Karpas-422 (cell line): ENCODE results near the gene SLC35F6. TPM values are rescaled to one million over a fixed set of nuclear protein-coding genes. Genes with fewer than 3 reads are reported as not detected.

Source experiments
- DNase-seq: peaks from one replicate; pipeline ENCODE4 v3.0.0-alpha.2; 2015
- H2AFZ ChIP-seq: fragments of 200-600 bp; sonication (generic); 2 replicates; pipeline ENCODE4 v1.6.1; 2014; ENCODE audit warnings: antibody characterized with exemption, low read length, mixed read lengths
- H3K27ac ChIP-seq: fragments of 200-600 bp; sonication (generic); 2 replicates; pipeline ENCODE4 v1.5.1; 2014; ENCODE audit warnings: mild to moderate bottlenecking, low read length, moderate library complexity
- H3K27me3 ChIP-seq: fragments of 200-600 bp; sonication (generic); 2 replicates; pipeline ENCODE4 v1.6.1; 2014; ENCODE audit warnings: low read length, mixed read lengths
- H3K36me3 ChIP-seq: fragments of 200-600 bp; sonication (generic); 2 replicates; pipeline ENCODE4 v1.6.1; 2014; ENCODE audit warnings: low read length, mixed read lengths; ENCODE audit not compliant: insufficient read depth
- H3K4me1 ChIP-seq: fragments of 200-600 bp; sonication (generic); 2 replicates; pipeline ENCODE4 v1.6.1; 2014; ENCODE audit warnings: mild to moderate bottlenecking, low read length, mixed read lengths
- H3K4me2 ChIP-seq: fragments of 200-600 bp; sonication (generic); 2 replicates; pipeline ENCODE4 v1.6.1; 2014; ENCODE audit warnings: low read length, low read depth, mild to moderate bottlenecking; ENCODE audit not compliant: poor library complexity, severe bottlenecking
- H3K4me3 ChIP-seq: fragments of 200-600 bp; sonication (generic); 2 replicates; pipeline ENCODE4 v1.5.1; 2014; ENCODE audit warnings: mild to moderate bottlenecking, antibody characterized with exemption, low read length, mixed read lengths
- H3K79me2 ChIP-seq: fragments of 200-600 bp; sonication (generic); 2 replicates; pipeline ENCODE4 v1.6.1; 2014; ENCODE audit warnings: mild to moderate bottlenecking, low read length, mixed read lengths
- H3K9ac ChIP-seq: fragments of 200-600 bp; sonication (generic); 2 replicates; pipeline ENCODE4 v1.6.0; 2014; ENCODE audit warnings: low read length
- H3K9me2 ChIP-seq: fragments of 200-600 bp; sonication (generic), shearing (Covaris generic); replicated peaks from 2 replicates; pipeline ENCODE4 v1.6.0; 2014; ENCODE audit warnings: mild to moderate bottlenecking, low read length, moderate library complexity; ENCODE audit not compliant: insufficient read depth
- H3K9me3 ChIP-seq: fragments of 300-700, 200-600 bp; sonication (generic); 2 replicates; pipeline ENCODE4 v1.6.1; 2014; ENCODE audit warnings: low read length, mixed read lengths
- H4K20me1 ChIP-seq: fragments of 200-600 bp; sonication (generic); 2 replicates; pipeline ENCODE4 v1.6.1; 2014; ENCODE audit warnings: mild to moderate bottlenecking, antibody characterized with exemption, low read length, low read depth; ENCODE audit not compliant: insufficient read depth
- total RNA-seq: library from RNA; depleted of rRNA; stranded (reverse); fragments of >200 nt; shearing (Covaris generic); gene quantifications from 2 replicates; pipeline ENCODE4 v1.2.3, GENCODE V29; 2014; ENCODE audit warnings: low replicate concordance

Gene SLC35F6
- total RNA-seq, 1 experiment from 2014 or later: 13.8 TPM

GRCh38 chr2:26727641-26728561, 36.2 kb upstream of the SLC35F6 start:
- no peak overlapping the region for H3K9ac ChIP-seq
- H3K4me3 ChIP-seq: no peak overlapping the region
- H3K79me2 ChIP-seq: no peaks in the 10 kb centered on the region
- no peaks in the 10 kb centered on the region for H4K20me1 ChIP-seq
- no peaks in the 10 kb centered on the region for H3K27me3 ChIP-seq
- H3K9me2 ChIP-seq: no peaks in the 10 kb centered on the region
- no peak overlapping the region for H2AFZ ChIP-seq
- no peaks in the 10 kb centered on the region for H3K9me3 ChIP-seq
- no peaks in the 10 kb centered on the region for H3K36me3 ChIP-seq
- no peak overlapping the region for H3K27ac ChIP-seq
- no peaks in the 10 kb centered on the region for H3K4me1 ChIP-seq
- DNase-seq: no peak
- H3K4me2 ChIP-seq: no peak overlapping the region

GRCh38 chr2:26729311-26729710, 34.8 kb upstream of the SLC35F6 start:
- no peak overlapping the region for H3K4me3 ChIP-seq
- no peaks in the 10 kb centered on the region for H3K4me1 ChIP-seq
- no peak overlapping the region for H2AFZ ChIP-seq
- H3K27me3 ChIP-seq: no peaks in the 10 kb centered on the region
- DNase-seq: no peak
- H3K9me3 ChIP-seq: no peaks in the 10 kb centered on the region
- no peak overlapping the region for H3K9ac ChIP-seq
- no peaks in the 10 kb centered on the region for H3K36me3 ChIP-seq
- H3K4me2 ChIP-seq: no peak overlapping the region
- H4K20me1 ChIP-seq: no peaks in the 10 kb centered on the region
- H3K79me2 ChIP-seq: no peaks in the 10 kb centered on the region
- no peaks in the 10 kb centered on the region for H3K9me2 ChIP-seq
- H3K27ac ChIP-seq: no peak overlapping the region

GRCh38 chr2:26730549-26731344, 33.3 kb upstream of the SLC35F6 start:
- Histone ChIP-seq H3K4me2 (no peak overlapping the region), H3K4me1 (no peaks in the 10 kb centered on the region), H3K79me2 (no peaks in the 10 kb centered on the region), H3K4me3 (no peak overlapping the region), H2AFZ (no peak overlapping the region), H3K9me3 (no peaks in the 10 kb centered on the region), H3K27me3 (no peaks in the 10 kb centered on the region), H3K9ac (no peak overlapping the region), H3K9me2 (no peaks in the 10 kb centered on the region), H3K36me3 (no peaks in the 10 kb centered on the region), H3K27ac (no peak overlapping the region), H4K20me1 (no peaks in the 10 kb centered on the region)
- DNase-seq: no peak

- Histone ChIP-seq H3K9ac (no peak overlapping the region), H3K4me1 (no peaks in the 10 kb centered on the region), H3K4me2 (no peak overlapping the region), H2AFZ (no peak overlapping the region), H3K27me3 (no peaks in the 10 kb centered on the region), H3K4me3 (no peak overlapping the region), H3K9me3 (no peaks in the 10 kb centered on the region), H3K27ac (no peak overlapping the region), H3K36me3 (no peaks in the 10 kb centered on the region), H4K20me1 (no peaks in the 10 kb centered on the region), H3K9me2 (no peaks in the 10 kb centered on the region), H3K79me2 (no peaks in the 10 kb centered on the region)
- no peak for DNase-seq
Measured at GRCh38 chr2:26731714-26732113, 32.4 kb upstream of the SLC35F6 start.

GRCh38 chr2:26732446-26732845, 31.6 kb upstream of the SLC35F6 start:
- Histone ChIP-seq H3K27ac (no peak overlapping the region), H3K4me3 (no peak overlapping the region), H3K4me2 (no peak overlapping the region), H3K27me3 (no peaks in the 10 kb centered on the region), H3K9ac (no peak overlapping the region), H3K9me3 (no peaks in the 10 kb centered on the region), H2AFZ (no peak overlapping the region), H3K36me3 (no peaks in the 10 kb centered on the region), H4K20me1 (no peaks in the 10 kb centered on the region), H3K9me2 (no peaks in the 10 kb centered on the region), H3K79me2 (no peaks in the 10 kb centered on the region), H3K4me1 (no peaks in the 10 kb centered on the region)
- no peak for DNase-seq

- Histone ChIP-seq H3K4me1 (no peaks in the 10 kb centered on the region), H3K9me2 (no peaks in the 10 kb centered on the region), H3K27ac (no peak overlapping the region), H3K9me3 (no peaks in the 10 kb centered on the region), H3K27me3 (no peaks in the 10 kb centered on the region), H4K20me1 (no peaks in the 10 kb centered on the region), H2AFZ (no peak overlapping the region), H3K79me2 (no peaks in the 10 kb centered on the region), H3K4me2 (no peak overlapping the region), H3K36me3 (no peaks in the 10 kb centered on the region), H3K4me3 (no peak overlapping the region), H3K9ac (no peak overlapping the region)
- DNase-seq: no peak
Measured at GRCh38 chr2:26733413-26733812, 30.7 kb upstream of the SLC35F6 start.

- Histone ChIP-seq H3K9me3 (no peaks in the 10 kb centered on the region), H3K9me2 (no peaks in the 10 kb centered on the region), H3K4me2 (no peak overlapping the region), H3K36me3 (no peaks in the 10 kb centered on the region), H3K4me1 (no peaks in the 10 kb centered on the region), H2AFZ (no peak overlapping the region), H4K20me1 (no peaks in the 10 kb centered on the region), H3K27ac (no peak overlapping the region), H3K79me2 (no peaks in the 10 kb centered on the region), H3K9ac (no peak overlapping the region), H3K4me3 (no peak overlapping the region), H3K27me3 (no peaks in the 10 kb centered on the region)
- DNase-seq: no peak
Measured at GRCh38 chr2:26735097-26735496, 29.0 kb upstream of the SLC35F6 start.

GRCh38 chr2:26735883-26736588, 28.0 kb upstream of the SLC35F6 start:
- no peak overlapping the region for H3K4me2 ChIP-seq
- H3K9me2 ChIP-seq: no peaks in the 10 kb centered on the region
- no peak overlapping the region for H3K27ac ChIP-seq
- H3K79me2 ChIP-seq: no peaks in the 10 kb centered on the region
- DNase-seq: no peak
- no peak overlapping the region for H3K4me3 ChIP-seq
- no peaks in the 10 kb centered on the region for H3K4me1 ChIP-seq
- no peaks in the 10 kb centered on the region for H3K27me3 ChIP-seq
- H2AFZ ChIP-seq: no peak overlapping the region
- no peak overlapping the region for H3K9ac ChIP-seq
- no peaks in the 10 kb centered on the region for H3K36me3 ChIP-seq
- no peaks in the 10 kb centered on the region for H4K20me1 ChIP-seq
- H3K9me3 ChIP-seq: no peaks in the 10 kb centered on the region
